ENCODE results near the gene NDUFS6.

The NDUFS6 gene

DNA sequence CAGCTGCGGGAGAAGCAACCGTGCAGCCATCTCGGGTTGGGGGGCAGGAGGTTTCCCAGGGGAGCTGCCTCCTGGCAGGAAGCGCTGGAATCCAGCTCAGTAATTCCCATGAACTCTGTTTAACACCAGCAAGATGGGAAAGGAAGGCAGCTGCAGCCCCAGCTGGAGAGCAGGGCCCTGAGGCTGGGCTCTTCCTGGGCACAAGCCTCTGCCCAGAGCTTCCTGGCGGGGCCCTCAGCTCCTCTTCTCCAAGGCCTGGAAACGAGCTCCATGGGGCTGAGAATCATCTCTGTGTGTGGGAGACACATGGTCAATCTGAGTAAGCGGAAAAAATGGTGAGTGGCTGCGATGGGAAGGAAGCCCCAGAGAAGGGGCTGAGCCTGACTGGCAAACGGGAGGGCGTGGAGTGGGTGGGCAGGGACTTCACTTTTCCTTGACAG lies 7.9 kb upstream of the NDUFS6 start (continued):
- no peak for TF ChIP-seq TSHZ2 (CRISPR knock-in tag; IDR thresholded peaks at IDR 0.05)
- no peak for TF ChIP-seq ZFP3 (CRISPR knock-in tag; IDR thresholded peaks at IDR 0.05)
- TF ChIP-seq ZFP30 (CRISPR knock-in tag; IDR thresholded peaks at IDR 0.05), result no peak
- TF ChIP-seq TOX (CRISPR knock-in tag; IDR thresholded peaks at IDR 0.05; ENCODE audit: borderline replicate concordance), result no peak
- no peak for TF ChIP-seq CSRNP3 (CRISPR knock-in tag; IDR thresholded peaks at IDR 0.05)
- TF ChIP-seq ZNF565 (CRISPR knock-in tag; conservative IDR thresholded peaks at IDR 0.05; ENCODE audit: low read depth), result no peak

GRCh38 chr5:1793966-1794900 lies 7.0 kb upstream of the NDUFS6 start:
- TF ChIP-seq ESRRG (CRISPR knock-in tag; IDR thresholded peaks at IDR 0.05) (no peak), BACH2 (CRISPR knock-in tag; IDR thresholded peaks at IDR 0.05; ENCODE audit: borderline replicate concordance) (no peak), CSRNP3 (CRISPR knock-in tag; IDR thresholded peaks at IDR 0.05) (no peak), ZNF565 (CRISPR knock-in tag; conservative IDR thresholded peaks at IDR 0.05; ENCODE audit: low read depth) (no peak), ZFP30 (CRISPR knock-in tag; IDR thresholded peaks at IDR 0.05) (no peak), ZNF70 (CRISPR knock-in tag; IDR thresholded peaks at IDR 0.05) (no peak), RARB (CRISPR knock-in tag; IDR thresholded peaks at IDR 0.05) (no peak), TCF4 (CRISPR knock-in tag; IDR thresholded peaks at IDR 0.05; ENCODE audit: borderline replicate concordance) (no peak), ARNTL (CRISPR knock-in tag; IDR thresholded peaks at IDR 0.05; ENCODE audit: borderline replicate concordance, low read depth) (no peak), GLIS3 (CRISPR knock-in tag; IDR thresholded peaks at IDR 0.05) (no peak), TSHZ2 (CRISPR knock-in tag; IDR thresholded peaks at IDR 0.05) (no peak), CREB5 (CRISPR knock-in tag; IDR thresholded peaks at IDR 0.05; ENCODE audit: low read depth) (no peak), SNAI2 (CRISPR knock-in tag; IDR thresholded peaks at IDR 0.05) (no peak), ZC3H10 (CRISPR knock-in tag; IDR thresholded peaks at IDR 0.05) (no peak)
- TF ChIP-seq, protein P1, sequence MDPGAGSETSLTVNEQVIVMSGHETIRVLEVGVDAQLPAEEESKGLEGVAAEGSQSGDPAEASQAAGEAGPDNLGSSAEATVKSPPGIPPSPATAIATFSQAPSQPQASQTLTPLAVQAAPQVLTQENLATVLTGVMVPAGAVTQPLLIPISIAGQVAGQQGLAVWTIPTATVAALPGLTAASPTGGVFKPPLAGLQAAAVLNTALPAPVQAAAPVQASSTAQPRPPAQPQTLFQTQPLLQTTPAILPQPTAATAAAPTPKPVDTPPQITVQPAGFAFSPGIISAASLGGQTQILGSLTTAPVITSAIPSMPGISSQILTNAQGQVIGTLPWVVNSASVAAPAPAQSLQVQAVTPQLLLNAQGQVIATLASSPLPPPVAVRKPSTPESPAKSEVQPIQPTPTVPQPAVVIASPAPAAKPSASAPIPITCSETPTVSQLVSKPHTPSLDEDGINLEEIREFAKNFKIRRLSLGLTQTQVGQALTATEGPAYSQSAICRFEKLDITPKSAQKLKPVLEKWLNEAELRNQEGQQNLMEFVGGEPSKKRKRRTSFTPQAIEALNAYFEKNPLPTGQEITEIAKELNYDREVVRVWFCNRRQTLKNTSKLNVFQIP (CRISPR knock-in tag; IDR thresholded peaks at IDR 0.05; ENCODE audit: borderline replicate concordance, low read depth), result no peak
- peak; percentile 25; the same call in 2 of the 3 replicates for ATAC-seq

All from SK-N-SH treated with all-trans-retinoic acid at 6 μM for 48 hours (cell line).